Sciatic nerve (tissue), 2 donors: ENCODE results near the gene DHX29. TPM values are rescaled to one million over a fixed set of nuclear protein-coding genes. Genes with fewer than 3 reads are reported as not detected.

Source experiments
- ATAC-seq: fragments of 200-7000 bp; cut with Tn5 transposase; one replicate; pipeline ENCODE4 v1.9.1; 2020; ENCODE audit warnings: mild to moderate bottlenecking, moderate library complexity
- DNase-seq: peaks from one replicate; pipeline ENCODE4 v3.0.0-alpha.2; 2020; ENCODE audit warnings: low spot score
- intact Hi-C: fragments of 100-400 bp; cut with DNase I; formaldehyde crosslinking; loops from one replicate; pipeline ENCODE4 v1.14.2; 2022
- total RNA-seq: library from RNA; stranded (reverse); fragmentation: NEBNext Ultra II Directional; extraction: Animal tissue kit (Norgen Biotek cat#: 25700); gene quantifications from one replicate; pipeline ENCODE4 v1.2.1, GENCODE V29; 2021
- donor health status: DM: no; HTN: no; CAD: no.
- donor health status: DM: no; HTN: no; CAD: no.

The DHX29 gene, protein sequence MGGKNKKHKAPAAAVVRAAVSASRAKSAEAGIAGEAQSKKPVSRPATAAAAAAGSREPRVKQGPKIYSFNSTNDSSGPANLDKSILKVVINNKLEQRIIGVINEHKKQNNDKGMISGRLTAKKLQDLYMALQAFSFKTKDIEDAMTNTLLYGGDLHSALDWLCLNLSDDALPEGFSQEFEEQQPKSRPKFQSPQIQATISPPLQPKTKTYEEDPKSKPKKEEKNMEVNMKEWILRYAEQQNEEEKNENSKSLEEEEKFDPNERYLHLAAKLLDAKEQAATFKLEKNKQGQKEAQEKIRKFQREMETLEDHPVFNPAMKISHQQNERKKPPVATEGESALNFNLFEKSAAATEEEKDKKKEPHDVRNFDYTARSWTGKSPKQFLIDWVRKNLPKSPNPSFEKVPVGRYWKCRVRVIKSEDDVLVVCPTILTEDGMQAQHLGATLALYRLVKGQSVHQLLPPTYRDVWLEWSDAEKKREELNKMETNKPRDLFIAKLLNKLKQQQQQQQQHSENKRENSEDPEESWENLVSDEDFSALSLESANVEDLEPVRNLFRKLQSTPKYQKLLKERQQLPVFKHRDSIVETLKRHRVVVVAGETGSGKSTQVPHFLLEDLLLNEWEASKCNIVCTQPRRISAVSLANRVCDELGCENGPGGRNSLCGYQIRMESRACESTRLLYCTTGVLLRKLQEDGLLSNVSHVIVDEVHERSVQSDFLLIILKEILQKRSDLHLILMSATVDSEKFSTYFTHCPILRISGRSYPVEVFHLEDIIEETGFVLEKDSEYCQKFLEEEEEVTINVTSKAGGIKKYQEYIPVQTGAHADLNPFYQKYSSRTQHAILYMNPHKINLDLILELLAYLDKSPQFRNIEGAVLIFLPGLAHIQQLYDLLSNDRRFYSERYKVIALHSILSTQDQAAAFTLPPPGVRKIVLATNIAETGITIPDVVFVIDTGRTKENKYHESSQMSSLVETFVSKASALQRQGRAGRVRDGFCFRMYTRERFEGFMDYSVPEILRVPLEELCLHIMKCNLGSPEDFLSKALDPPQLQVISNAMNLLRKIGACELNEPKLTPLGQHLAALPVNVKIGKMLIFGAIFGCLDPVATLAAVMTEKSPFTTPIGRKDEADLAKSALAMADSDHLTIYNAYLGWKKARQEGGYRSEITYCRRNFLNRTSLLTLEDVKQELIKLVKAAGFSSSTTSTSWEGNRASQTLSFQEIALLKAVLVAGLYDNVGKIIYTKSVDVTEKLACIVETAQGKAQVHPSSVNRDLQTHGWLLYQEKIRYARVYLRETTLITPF (N-terminal part only)
- 24.8 TPM for total RNA-seq

- intact Hi-C loops, result loop anchor here (5.0 kb wide), 1 partner anchor 145 kb away; the partner anchor contains the start of gene GPX8
- ATAC-seq (peak; percentile 98), DNase-seq (peak; percentile 93)
Observed at GRCh38 chr5:55307383-55308253, at the start of gene DHX29, which contains the start of gene MTREX. DHX29 (minus strand) TSS chr5:55307694; CDS start chr5:55307573, 121 bp downstream. MTREX (plus strand) TSS chr5:55307989; CDS start chr5:55308014, 25 bp downstream.

- DNase-seq (no peak), ATAC-seq (no peak)
- intact Hi-C loops, result no loop called here
Observed at GRCh38 chr5:55356896-55357295, 49.4 kb upstream of the DHX29 start.

DNA sequence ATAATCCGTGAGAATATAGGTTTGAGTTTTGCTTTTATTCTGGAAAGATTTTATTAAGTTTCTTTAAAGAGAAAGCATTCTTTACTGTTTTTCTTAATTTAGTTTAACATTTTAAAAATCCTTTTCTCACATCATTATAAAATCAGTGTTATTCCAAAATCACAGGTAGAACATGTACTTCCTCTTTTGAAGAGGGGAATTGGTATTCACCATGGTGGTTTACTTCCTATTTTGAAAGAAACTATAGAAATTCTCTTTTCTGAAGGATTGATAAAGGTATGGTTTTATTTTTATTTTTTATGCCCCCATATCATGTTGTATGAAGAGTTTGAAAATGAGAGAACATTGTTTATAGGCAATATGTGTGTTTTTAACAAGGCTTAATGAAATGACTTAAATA, 43.3 kb upstream of the DHX29 start:
- no peak for DNase-seq
- no peak for ATAC-seq
- intact Hi-C loops, result no loop called here

DNA sequence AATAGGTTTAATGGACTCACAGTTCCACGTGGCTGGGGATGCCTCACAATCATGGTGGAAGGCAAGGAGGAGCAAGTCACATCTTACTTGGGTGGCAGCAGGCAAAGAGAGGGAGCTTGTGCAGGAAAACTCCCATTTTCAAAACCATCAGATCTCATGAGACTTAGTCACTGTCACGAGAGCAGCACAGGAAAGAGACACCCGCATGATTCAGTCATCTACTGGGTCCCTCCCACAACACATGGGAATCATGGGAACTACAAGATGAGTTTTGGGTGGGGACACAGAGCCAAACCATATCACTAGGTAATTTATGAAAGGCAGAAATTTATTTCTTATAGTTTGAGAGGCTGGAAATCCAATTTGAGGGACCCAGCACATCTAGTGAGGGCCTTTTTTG, 40.3 kb upstream of the DHX29 start:
- ATAC-seq, result no peak

GRCh38 chr5:55345327-55345726, 37.8 kb upstream of the DHX29 start:
- no peak for ATAC-seq
- DNase-seq, result no peak
- intact Hi-C loops, result loop anchor here (10.0 kb wide), 1 partner anchor 349 kb away; no protein-coding TSS in a partner anchor

More for the DNA sequence above, 40.3 kb upstream of the DHX29 start:
- intact Hi-C loops, result loop anchor here (10.0 kb wide), 1 partner anchor 347 kb away; no protein-coding TSS in a partner anchor
- no peak for DNase-seq

DNA sequence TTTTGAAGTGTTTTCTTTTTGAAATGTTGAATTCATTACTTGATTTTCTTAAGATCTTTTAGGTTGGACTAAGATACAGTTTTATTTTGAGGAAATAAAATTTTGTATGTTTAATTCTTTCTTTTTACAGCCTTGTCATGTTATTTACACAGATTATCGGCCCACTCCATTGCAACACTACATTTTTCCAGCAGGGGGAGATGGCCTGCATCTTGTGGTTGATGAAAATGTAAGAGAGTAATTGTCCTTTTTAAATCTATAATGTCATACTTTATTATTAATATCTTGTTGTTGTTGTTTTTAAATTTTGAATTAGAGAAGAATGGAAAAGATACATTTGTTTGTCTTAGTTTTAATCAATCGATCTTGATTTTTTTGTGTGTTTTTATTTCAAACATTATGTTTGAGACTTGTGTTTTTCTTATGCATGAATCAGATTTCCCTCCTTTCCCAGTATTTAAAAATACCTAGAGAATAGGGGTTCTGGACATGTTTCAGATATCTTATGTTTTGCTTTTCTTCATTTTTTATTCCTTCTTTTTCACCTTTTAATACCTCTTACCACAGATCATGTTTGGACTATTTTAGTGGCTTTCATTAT, 37.0 kb upstream of the DHX29 start:
- DNase-seq, result peak; percentile 73
- intact Hi-C loops, result loop anchor here (10.0 kb wide), 1 partner anchor 350 kb away; no protein-coding TSS in a partner anchor
- ATAC-seq, result peak; percentile 60

- DNase-seq (no peak), ATAC-seq (no peak)
- intact Hi-C loops, result loop anchor here (10.0 kb wide), 1 partner anchor 351 kb away; no protein-coding TSS in a partner anchor
Observed at GRCh38 chr5:55343609-55344008, 36.1 kb upstream of the DHX29 start.

- ATAC-seq, result no peak
- intact Hi-C loops, result loop anchor here (10.0 kb wide), 1 partner anchor 352 kb away; no protein-coding TSS in a partner anchor
Observed at GRCh38 chr5:55343107-55343506, 35.6 kb upstream of the DHX29 start.

GRCh38 chr5:55338810-55339243, 31.3 kb upstream of the DHX29 start:
- intact Hi-C loops, result no loop called here
- DNase-seq (no peak), ATAC-seq (no peak)

More at GRCh38 chr5:55343107-55343506, 35.6 kb upstream of the DHX29 start:
- no peak for DNase-seq

DNA sequence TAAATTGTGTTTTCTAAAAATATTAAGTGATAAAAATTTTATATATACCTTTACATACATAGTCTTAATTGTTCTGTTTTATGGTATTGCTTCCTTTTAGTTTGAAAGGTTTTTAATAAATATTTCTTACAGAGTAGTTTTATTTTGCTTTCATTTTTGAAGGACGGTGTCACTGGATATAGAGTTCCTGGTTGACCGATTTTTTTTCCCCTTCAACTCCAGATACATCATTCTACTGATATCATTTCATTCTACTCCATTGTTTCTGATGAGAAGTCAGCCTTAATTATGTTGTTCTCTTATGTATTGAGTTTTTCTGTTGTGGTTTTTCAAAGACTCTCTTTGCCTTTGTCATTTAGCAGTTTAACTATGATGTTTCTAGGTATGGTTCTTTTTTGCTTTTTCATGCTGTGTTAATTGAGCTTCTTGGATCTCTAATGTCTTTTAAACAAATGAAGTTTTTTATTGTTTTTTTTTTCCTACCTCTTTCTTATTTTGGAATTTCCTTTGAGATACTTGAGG, 30.7 kb upstream of the DHX29 start:
- DNase-seq (no peak), ATAC-seq (no peak)
- intact Hi-C loops, result no loop called here

DNA sequence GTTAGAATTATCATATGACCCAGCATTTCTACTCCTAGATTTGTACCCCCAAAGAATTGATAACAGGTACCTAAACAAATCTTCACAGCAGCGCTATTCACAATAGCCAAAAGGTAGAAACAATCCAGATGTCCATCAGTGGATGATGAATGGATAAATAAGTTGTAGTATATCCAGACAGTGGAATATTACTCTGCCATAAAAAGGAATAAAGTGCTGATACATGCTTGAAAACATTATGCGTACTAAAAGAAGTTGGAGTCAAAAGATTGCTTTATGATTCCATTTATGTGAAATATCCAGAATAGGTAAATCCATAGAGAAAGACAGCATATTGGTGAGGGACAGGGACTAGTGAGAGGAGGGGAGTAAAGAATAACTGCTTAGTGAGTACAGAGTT, 26.3 kb upstream of the DHX29 start:
- intact Hi-C loops, result no loop called here
- DNase-seq (no peak), ATAC-seq (no peak)

GRCh38 chr5:55333017-55333416, 25.5 kb upstream of the DHX29 start:
- intact Hi-C loops, result no loop called here
- DNase-seq (no peak), ATAC-seq (no peak)

DNA sequence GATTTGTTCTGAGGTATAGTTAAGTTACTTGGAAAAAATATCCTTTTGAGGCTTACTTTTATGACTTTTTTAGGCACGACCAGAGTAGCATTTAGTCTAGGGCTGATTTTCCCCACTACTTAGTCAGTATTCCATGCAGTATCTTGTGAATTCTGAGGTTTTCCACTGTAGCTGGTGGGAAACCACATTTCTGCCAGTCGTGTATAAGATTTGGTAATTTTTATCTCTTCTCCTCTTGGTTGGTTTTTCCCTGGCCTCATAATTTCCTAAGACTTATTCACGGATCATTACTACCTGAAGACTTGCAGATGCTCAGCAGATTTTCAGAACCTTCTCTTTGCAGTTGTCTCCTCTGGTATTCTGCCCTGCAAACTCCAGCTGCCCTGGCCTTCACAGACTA, 23.8 kb upstream of the DHX29 start:
- intact Hi-C loops, result no loop called here
- DNase-seq (no peak), ATAC-seq (no peak)

- intact Hi-C loops, result no loop called here
Observed at GRCh38 chr5:55327281-55327680, 19.8 kb upstream of the DHX29 start.

GRCh38 chr5:55325621-55326020, 18.1 kb upstream of the DHX29 start:
- intact Hi-C loops, result no loop called here
- DNase-seq, result no peak

More at GRCh38 chr5:55327281-55327680, 19.8 kb upstream of the DHX29 start:
- no peak for DNase-seq
- ATAC-seq, result peak; percentile 44

DNA sequence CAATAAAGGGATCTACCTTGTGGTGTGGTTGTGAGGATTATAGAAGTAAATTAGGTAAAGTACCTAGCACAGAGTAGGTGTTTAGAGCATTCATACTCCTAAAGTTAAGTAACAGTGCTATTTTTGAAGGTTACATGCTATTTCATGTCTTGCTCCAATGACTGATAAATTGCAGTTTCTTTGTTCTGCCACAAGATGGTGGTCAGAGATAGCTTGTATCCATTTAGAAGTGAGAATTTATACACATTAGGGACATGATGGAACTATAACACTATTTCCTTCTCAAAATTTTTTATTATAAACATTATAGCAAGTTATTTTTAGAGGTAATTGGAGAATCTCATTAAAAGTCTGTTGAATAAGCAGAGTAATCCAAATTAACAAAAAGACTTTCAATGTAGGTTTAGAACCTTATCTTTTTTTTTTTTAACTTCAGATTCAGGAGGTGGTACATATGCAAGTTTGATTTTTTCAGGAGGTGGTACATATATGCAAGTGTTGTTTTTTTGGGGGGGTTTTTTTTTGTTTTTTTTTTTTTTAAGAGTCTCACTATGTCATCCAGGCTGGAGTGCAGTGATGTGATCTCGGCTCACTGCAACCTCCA, 17.4 kb upstream of the DHX29 start:
- intact Hi-C loops, result no loop called here
- ATAC-seq (peak; percentile 68), DNase-seq (no peak)

More at GRCh38 chr5:55325621-55326020, 18.1 kb upstream of the DHX29 start:
- ATAC-seq, result no peak

DNA sequence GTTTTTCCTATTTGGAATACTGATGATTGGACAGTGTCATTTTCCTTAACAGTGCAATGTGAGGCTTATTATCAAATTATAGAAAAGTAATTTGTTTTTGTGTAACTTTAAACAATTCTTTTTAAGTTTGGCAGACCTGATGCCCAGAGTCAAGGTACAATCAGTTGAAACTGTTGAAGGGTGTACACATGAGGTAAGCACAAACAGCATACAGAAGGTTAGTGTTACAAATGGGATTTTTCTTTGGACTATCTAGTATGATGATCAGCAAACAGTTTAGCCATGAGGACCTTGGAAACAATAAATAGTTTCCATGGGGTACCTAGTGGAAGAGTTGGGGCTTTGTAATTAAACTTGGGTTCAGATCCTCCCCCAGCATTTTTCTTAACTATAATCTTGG, 16.5 kb upstream of the DHX29 start:
- ATAC-seq, result no peak
- intact Hi-C loops, result no loop called here
- DNase-seq, result no peak
